Peyer's patch (tissue), 4 donors: ENCODE data around the gene CHAC1. TPM values are rescaled to one million over a fixed set of nuclear protein-coding genes. Genes with fewer than 3 reads are reported as not detected.

Source experiments
- DNase-seq, 3 donors: peaks; one replicate each; pipeline ENCODE4 v3.0.0-alpha.2; 2017 to 2019
- H3K27ac ChIP-seq, 4 donors: fragments of 200-600 bp; sonication (generic); one replicate each; pipeline ENCODE4 v1.5.1; 2016 to 2019
- H3K27me3 ChIP-seq, 2 donors: fragments of 200-600 bp; sonication (generic); one replicate each; pipeline ENCODE4 v1.5.1; 2019
- H3K36me3 ChIP-seq, 3 donors: fragments of 200-600 bp; sonication (generic); one replicate each; pipeline ENCODE4 v1.5.1; 2016 to 2019
- H3K4me1 ChIP-seq, 4 donors: fragments of 200-600 bp; sonication (generic); one replicate each; pipeline ENCODE4 v1.5.1; 2016 to 2019
- H3K4me3 ChIP-seq, 4 donors: fragments of 200-600 bp; sonication (generic); 1 replicate in 3 of 4; 2 replicates in 1 of 4; pipeline ENCODE4 v1.5.1; 2016 to 2019; ENCODE audit warnings: mild to moderate bottlenecking in 1 of 4
- H3K9me3 ChIP-seq, 4 donors: fragments of 200-600 bp; sonication (generic); one replicate each; pipeline ENCODE4 v1.5.1; 2016 to 2019; ENCODE audit warnings: mild to moderate bottlenecking in 1 of 4
- CTCF ChIP-seq, 6 experiments: fragments of 450-650 bp in 4 of 6; fragments of 200-600 bp in 2 of 6; sonication (generic) in 1 of 6; IDR thresholded peaks; one replicate each; pipeline ENCODE4 v1.5.1; 2017 to 2019; ENCODE audit warnings: antibody characterized with exemption in 6 of 6, mild to moderate bottlenecking in 3 of 6, moderate library complexity in 1 of 6
- POLR2A ChIP-seq, 2 donors: fragments of 450-650 bp; IDR thresholded peaks; one replicate each; pipeline ENCODE4 v1.5.1; 2017; ENCODE audit warnings: antibody characterized with exemption in 2 of 2, mild to moderate bottlenecking in 2 of 2, moderate library complexity in 2 of 2
- total RNA-seq, 4 donors: library from RNA; depleted of rRNA; stranded (reverse); fragments of >200 nt; gene quantifications; one replicate each; pipeline ENCODE4 v1.1.0, GENCODE V29; 2016

The CHAC1 gene
- total RNA-seq, 4 donors from 2014 or later: 2.4 TPM; not detected in 3

GRCh38 chr15:40963201-40963600 is 9.9 kb downstream of the CHAC1 start:
- Histone ChIP-seq H3K4me3 (no peak overlapping the region), H3K27ac (no peak overlapping the region), H3K4me1 (peaks cover 0 to 10% (median 0%) of the 10 kb centered on the region in 4 donors), H3K36me3 (no peaks in the 10 kb centered on the region), H3K27me3 (no peaks in the 10 kb centered on the region), H3K9me3 (no peaks in the 10 kb centered on the region)
- DNase-seq: no peak
- TF ChIP-seq POLR2A (IDR thresholded peaks at IDR 0.05) (no peak), CTCF (IDR thresholded peaks at IDR 0.05) (no peak)

- H3K4me3 ChIP-seq: no peak overlapping the region
- DNase-seq: no peak
- no peaks in the 10 kb centered on the region for H3K36me3 ChIP-seq
- no peaks in the 10 kb centered on the region for H3K27me3 ChIP-seq
- H3K4me1 ChIP-seq: peaks cover 0 to 10% (median 0%) of the 10 kb centered on the region in 4 donors
- TF ChIP-seq POLR2A (IDR thresholded peaks at IDR 0.05) (no peak), CTCF (IDR thresholded peaks at IDR 0.05) (no peak)
- H3K9me3 ChIP-seq: no peaks in the 10 kb centered on the region
- H3K27ac ChIP-seq: no peak overlapping the region
Measured at GRCh38 chr15:40964006-40964405, 10.7 kb downstream of the CHAC1 start.

GRCh38 chr15:40964634-40965033 is 11.4 kb downstream of the CHAC1 start:
- TF ChIP-seq POLR2A (IDR thresholded peaks at IDR 0.05) (no peak), CTCF (IDR thresholded peaks at IDR 0.05) (no peak)
- H3K9me3 ChIP-seq: no peaks in the 10 kb centered on the region
- no peaks in the 10 kb centered on the region for H3K27me3 ChIP-seq
- H3K36me3 ChIP-seq: no peaks in the 10 kb centered on the region
- H3K4me3 ChIP-seq: no peak overlapping the region
- H3K4me1 ChIP-seq: peaks cover 0 to 10% (median 0%) of the 10 kb centered on the region in 4 donors
- no peak overlapping the region for H3K27ac ChIP-seq
- no peak for DNase-seq

- Histone ChIP-seq H3K27me3 (no peaks in the 10 kb centered on the region), H3K4me3 (no peak overlapping the region), H3K27ac (no peak overlapping the region), H3K4me1 (no peaks in the 10 kb centered on the region), H3K9me3 (no peaks in the 10 kb centered on the region), H3K36me3 (no peaks in the 10 kb centered on the region)
- no peak for DNase-seq
- no peak for TF ChIP-seq POLR2A (IDR thresholded peaks at IDR 0.05)
- no peak for TF ChIP-seq CTCF (IDR thresholded peaks at IDR 0.05)
Measured at GRCh38 chr15:40968290-40969085, 15.2 kb downstream of the CHAC1 start.

GRCh38 chr15:40969363-40969762 is 16.1 kb downstream of the CHAC1 start:
- H3K4me3 ChIP-seq: no peak overlapping the region
- H3K27ac ChIP-seq: no peak overlapping the region
- H3K4me1 ChIP-seq: no peaks in the 10 kb centered on the region
- TF ChIP-seq CTCF (IDR thresholded peaks at IDR 0.05) (no peak), POLR2A (IDR thresholded peaks at IDR 0.05) (no peak)
- H3K9me3 ChIP-seq: no peaks in the 10 kb centered on the region
- no peaks in the 10 kb centered on the region for H3K27me3 ChIP-seq
- no peaks in the 10 kb centered on the region for H3K36me3 ChIP-seq
- DNase-seq: no peak
